Daoy (cell line): ENCODE results near the gene TBL1X. TPM values are rescaled to one million over a fixed set of nuclear protein-coding genes. Genes with fewer than 3 reads are reported as not detected.

Experiments used
- DNase-seq: peaks from one replicate; pipeline ENCODE4 v3.0.0-alpha.2; 2015; ENCODE audit warnings: low read depth
- total RNA-seq: library from RNA; depleted of rRNA; stranded (reverse); fragments of >200 nt; shearing (Covaris generic); gene quantifications from 2 replicates; pipeline ENCODE4 v1.2.3, GENCODE V29; 2014

The TBL1X gene
- total RNA-seq, 1 experiment from 2014 or later: 7.9 TPM

- DNase-seq: no peak
Observed at GRCh38 chrX:9628779-9629493, 164.1 kb downstream of the TBL1X start.

- DNase-seq: no peak
Observed at GRCh38 chrX:9634551-9634950, 169.7 kb downstream of the TBL1X start.

GRCh38 chrX:9635368-9635767 is 170.5 kb downstream of the TBL1X start:
- DNase-seq: no peak

- no peak for DNase-seq
Observed at GRCh38 chrX:9635803-9636202, 170.9 kb downstream of the TBL1X start.

GRCh38 chrX:9638871-9639270 is 174.0 kb downstream of the TBL1X start:
- no peak for DNase-seq

- DNase-seq: no peak
Observed at GRCh38 chrX:9642270-9642995, 177.6 kb downstream of the TBL1X start.

- DNase-seq: no peak
Observed at GRCh38 chrX:9643807-9644206, 178.9 kb downstream of the TBL1X start.

- DNase-seq: no peak
Observed at GRCh38 chrX:9644335-9644734, 179.5 kb downstream of the TBL1X start.

GRCh38 chrX:9646471-9647224 is 181.8 kb downstream of the TBL1X start:
- DNase-seq: no peak

- no peak for DNase-seq
Observed at GRCh38 chrX:9647431-9647830, 182.6 kb downstream of the TBL1X start.

- no peak for DNase-seq
Observed at GRCh38 chrX:9650091-9650490, 185.2 kb downstream of the TBL1X start.

- DNase-seq: no peak
Observed at GRCh38 chrX:9651737-9652136, 186.9 kb downstream of the TBL1X start.

- DNase-seq: no peak
Observed at GRCh38 chrX:9654929-9655328, 190.1 kb downstream of the TBL1X start.

- no peak for DNase-seq
Observed at GRCh38 chrX:9656277-9656676, 191.4 kb downstream of the TBL1X start.

- DNase-seq: no peak
Observed at GRCh38 chrX:9656871-9657270, 192.0 kb downstream of the TBL1X start.

GRCh38 chrX:9657590-9658256 is 192.9 kb downstream of the TBL1X start:
- no peak for DNase-seq

GRCh38 chrX:9658409-9658808 is 193.6 kb downstream of the TBL1X start:
- DNase-seq: no peak

GRCh38 chrX:9659571-9660195 is 194.8 kb downstream of the TBL1X start:
- no peak for DNase-seq

GRCh38 chrX:9662148-9662547 is 197.3 kb downstream of the TBL1X start:
- DNase-seq: peak; percentile 26

- no peak for DNase-seq
Observed at GRCh38 chrX:9663216-9663615, 198.4 kb downstream of the TBL1X start.

GRCh38 chrX:9664224-9664623 is 199.4 kb downstream of the TBL1X start:
- DNase-seq: no peak

GRCh38 chrX:9665113-9665512 is 200.3 kb downstream of the TBL1X start:
- no peak for DNase-seq
